ENCODE data around the gene PCDHB4.
"Not testable (repeated sequence)": the region's sequence is repeated elsewhere in the genome, so short reads cannot be mapped to it uniquely, and the experiment has no call there.

The PCDHB4 gene

DNA sequence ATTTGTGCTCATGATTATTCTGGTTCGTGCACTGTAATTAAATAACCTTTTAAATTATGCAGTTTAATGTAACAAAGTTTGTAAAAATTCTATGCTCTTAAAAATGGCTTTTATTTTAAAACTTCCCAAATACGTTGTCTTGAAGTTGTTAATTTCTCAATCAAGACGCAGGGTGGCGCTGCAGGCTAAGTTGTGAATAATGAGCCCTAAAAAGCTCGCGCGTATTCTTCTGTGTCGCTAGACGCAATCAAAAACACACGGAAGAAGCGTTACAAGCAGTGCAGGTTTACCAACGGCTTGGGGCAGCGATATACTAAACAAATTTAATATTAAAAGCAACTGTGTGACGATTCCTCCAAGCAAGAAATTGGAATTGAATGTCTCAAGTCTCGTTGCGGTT is at the start of gene PCDHB4:
Gene PCDHB4, plus strand, starts transcription at position 256 of the 400 bp plus-strand sequence. CDS start 181 bp downstream, outside the sequence.
- DNase-seq = no peak

GRCh38 chr5:141077826-141078225 is 43.8 kb upstream of the PCDHB4 start:
- DNase-seq = no peak

- no peak for DNase-seq
These were observed 39.4 kb upstream of the PCDHB4 start for GRCh38 chr5:141082228-141082627.

- DNase-seq = no peak
These were observed 37.1 kb upstream of the PCDHB4 start for GRCh38 chr5:141084487-141084989.

GRCh38 chr5:141094481-141095262 is 26.9 kb upstream of the PCDHB4 start, which contains the start of gene PCDHB2:
Gene PCDHB2, plus strand, starts transcription at chr5:141094615. Its CDS starts 176 bp downstream, at chr5:141094791.
- DNase-seq = no peak

- DNase-seq = no peak
These were observed 26.4 kb upstream of the PCDHB4 start for GRCh38 chr5:141095263-141095641.

DNA sequence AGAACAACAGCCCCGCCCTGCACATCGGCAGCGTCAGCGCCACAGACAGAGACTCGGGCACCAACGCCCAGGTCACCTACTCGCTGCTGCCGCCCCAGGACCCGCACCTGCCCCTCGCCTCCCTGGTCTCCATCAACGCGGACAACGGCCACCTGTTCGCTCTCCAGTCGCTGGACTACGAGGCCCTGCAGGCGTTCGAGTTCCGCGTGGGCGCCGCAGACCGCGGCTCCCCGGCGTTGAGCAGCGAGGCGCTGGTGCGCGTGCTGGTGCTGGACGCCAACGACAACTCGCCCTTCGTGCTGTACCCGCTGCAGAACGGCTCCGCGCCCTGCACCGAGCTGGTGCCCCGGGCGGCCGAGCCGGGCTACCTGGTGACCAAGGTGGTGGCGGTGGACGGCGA is 25.4 kb upstream of the PCDHB4 start:
- not testable (repeated sequence) for DNase-seq

DNA sequence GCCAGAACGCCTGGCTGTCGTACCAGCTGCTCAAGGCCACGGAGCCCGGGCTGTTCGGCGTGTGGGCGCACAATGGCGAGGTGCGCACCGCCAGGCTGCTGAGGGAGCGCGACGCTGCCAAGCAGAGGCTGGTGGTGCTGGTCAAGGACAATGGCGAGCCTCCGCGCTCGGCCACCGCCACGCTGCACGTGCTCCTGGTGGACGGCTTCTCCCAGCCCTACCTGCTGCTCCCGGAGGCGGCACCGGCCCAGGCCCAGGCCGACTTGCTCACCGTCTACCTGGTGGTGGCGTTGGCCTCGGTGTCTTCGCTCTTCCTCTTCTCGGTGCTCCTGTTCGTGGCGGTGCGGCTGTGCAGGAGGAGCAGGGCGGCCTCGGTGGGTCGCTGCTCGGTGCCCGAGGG is 25.0 kb upstream of the PCDHB4 start:
- not testable (repeated sequence) for DNase-seq

- DNase-seq = no peak
These were observed 21.3 kb upstream of the PCDHB4 start, which contains the start of gene PCDHB3 for GRCh38 chr5:141100243-141100805. Gene PCDHB3, plus strand, starts transcription at chr5:141100473. Its CDS starts 177 bp downstream, at chr5:141100650.

- DNase-seq = no peak
These were observed 20.6 kb upstream of the PCDHB4 start for GRCh38 chr5:141101059-141101458.

DNA sequence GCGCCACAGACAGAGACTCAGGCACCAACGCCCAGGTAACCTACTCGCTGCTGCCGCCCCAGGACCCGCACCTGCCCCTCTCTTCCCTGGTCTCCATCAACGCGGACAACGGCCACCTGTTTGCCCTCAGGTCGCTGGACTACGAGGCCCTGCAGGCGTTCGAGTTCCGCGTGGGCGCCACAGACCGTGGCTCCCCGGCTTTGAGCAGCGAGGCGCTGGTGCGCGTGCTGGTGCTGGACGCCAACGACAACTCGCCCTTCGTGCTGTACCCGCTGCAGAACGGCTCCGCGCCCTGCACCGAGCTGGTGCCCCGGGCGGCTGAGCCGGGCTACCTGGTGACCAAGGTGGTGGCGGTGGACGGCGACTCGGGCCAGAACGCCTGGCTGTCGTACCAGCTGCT is 19.5 kb upstream of the PCDHB4 start:
- not testable (repeated sequence) for DNase-seq

- not testable (repeated sequence) for DNase-seq
These were observed 19.1 kb upstream of the PCDHB4 start for GRCh38 chr5:141102471-141102870.

- DNase-seq = no peak
These were observed 16.3 kb upstream of the PCDHB4 start for GRCh38 chr5:141105350-141105749.

DNA sequence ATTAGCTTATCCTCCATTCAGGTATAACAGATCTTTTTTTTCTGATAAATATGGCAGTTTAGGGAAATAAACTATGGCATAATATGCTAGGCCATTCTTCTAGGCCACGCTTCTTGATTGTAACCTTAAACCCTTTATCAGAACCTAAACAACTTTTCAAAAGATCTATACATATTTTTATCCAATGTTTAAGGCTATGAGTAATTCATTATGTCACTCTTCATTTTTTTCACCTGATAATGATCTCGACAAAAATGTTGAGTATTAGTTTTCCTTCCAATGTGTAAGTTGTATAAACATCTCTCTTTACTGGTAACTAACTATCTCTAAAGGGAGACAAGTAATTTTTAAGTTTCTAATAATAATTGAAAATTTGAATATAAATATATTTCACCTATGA is 2.4 kb upstream of the PCDHB4 start:
- no peak for DNase-seq

DNA sequence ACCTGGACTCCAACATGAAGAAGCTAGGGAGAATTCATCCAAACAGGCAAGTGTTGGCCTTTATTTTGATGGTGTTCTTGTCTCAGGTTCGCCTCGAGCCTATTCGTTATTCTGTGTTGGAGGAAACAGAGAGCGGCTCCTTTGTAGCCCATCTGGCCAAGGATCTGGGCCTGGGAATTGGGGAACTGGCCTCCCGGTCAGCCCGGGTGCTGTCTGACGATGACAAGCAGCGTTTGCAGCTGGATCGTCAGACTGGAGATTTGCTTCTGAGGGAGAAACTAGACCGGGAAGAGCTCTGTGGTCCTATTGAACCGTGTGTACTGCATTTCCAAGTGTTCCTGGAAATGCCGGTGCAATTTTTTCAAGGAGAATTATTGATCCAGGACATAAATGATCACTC is 367 bp downstream of the PCDHB4 start:
- no peak for DNase-seq

GRCh38 chr5:141123396-141124135 is 1.9 kb downstream of the PCDHB4 start:
- DNase-seq = not testable (repeated sequence)

DNA sequence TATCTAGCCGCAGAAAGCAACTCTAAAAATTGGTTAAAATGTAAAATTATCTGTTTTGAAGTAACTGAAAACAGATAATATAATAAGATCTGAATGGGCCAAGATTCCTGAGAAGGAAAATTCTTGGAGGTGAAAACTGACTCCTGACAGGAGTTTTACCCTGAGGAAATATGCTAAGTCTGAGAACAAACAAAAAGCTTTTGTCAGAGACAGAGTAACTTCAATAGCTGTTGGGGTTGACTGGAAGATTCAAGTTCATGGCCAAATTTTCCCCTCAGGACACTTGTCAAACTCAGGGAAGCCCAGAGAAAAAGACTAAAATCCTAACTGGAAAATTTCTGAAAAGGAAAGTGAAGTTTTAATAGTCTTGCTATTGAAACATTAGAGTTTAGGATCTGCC is 5.7 kb downstream of the PCDHB4 start:
- no peak for DNase-seq

DNA sequence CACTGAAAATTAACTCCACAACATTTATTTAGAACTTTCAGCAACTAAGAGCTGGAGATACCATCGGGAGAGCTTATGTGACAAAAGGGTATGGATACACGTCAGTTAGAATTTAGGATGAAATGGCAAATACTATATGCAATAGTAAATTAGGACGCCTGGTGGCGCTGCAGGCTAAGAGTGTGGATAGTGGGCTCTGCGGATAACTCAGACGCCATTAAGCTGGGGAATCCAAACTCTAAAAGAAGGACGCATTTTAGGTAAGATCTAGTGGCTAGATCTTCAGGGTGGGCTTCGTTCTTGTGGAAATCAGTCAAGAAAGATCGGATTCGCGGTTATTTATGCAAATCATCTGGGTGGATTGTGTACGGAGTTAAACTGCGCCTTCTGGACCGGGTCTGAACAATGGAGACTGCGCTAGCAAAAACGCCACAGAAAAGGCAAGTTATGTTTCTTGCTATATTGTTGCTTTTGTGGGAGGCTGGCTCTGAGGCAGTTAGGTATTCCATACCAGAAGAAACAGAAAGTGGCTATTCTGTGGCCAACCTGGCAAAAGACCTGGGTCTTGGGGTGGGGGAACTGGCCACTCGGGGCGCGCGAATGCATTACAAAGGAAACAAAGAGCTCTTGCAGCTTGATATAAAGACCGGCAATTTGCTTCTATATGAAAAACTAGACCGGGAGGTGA is 13.6 kb downstream of the PCDHB4 start, which contains the start of gene PCDHB5:
Gene PCDHB5, plus strand, starts transcription at position 177 of the 688 bp plus-strand sequence. Its CDS starts 229 bp downstream, at position 406.
- DNase-seq = no peak

- DNase-seq = no peak
These were observed 14.2 kb downstream of the PCDHB4 start for GRCh38 chr5:141135718-141136266.

DNA sequence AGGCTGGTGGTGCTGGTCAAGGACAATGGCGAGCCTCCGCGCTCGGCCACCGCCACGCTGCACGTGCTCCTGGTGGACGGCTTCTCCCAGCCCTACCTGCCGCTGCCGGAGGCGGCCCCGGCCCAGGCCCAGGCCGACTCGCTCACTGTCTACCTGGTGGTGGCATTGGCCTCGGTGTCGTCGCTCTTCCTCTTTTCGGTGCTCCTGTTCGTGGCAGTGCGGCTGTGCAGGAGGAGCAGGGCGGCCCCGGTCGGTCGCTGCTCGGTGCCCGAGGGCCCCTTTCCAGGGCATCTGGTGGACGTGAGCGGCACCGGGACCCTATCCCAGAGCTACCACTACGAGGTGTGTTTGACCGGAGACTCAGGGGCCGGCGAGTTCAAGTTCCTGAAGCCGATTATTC is 15.7 kb downstream of the PCDHB4 start:
- DNase-seq = not testable (repeated sequence)

DNA sequence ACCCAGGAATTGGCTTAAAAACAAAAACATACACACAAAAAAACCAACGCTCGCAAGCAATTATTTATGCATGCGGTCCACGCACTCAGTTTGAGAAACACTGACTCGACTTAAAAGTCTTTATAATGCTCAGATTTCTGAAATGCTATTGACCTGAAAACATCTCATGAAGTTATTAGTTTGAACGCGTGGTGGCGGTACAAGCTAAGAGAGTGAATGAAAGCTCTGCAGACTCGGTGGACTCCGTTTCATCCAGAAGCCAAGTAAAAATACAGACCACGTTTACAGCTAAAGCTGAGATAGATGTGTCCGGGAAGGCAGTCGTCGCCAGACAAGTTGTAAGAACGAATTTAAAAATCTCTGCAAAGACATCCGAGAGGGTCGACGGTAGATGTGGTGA is 28.2 kb downstream of the PCDHB4 start, which contains the start of gene PCDHB6:
Gene PCDHB6, plus strand, starts transcription at position 246 of the 400 bp plus-strand sequence. CDS start 201 bp downstream, outside the sequence.
- no peak for DNase-seq

Data from activated CD4-positive, alpha-beta T cell treated with anti-CD3 and anti-CD28 coated beads for 1 hour (primary cell).